HG03103 (cell line): Measurements from ENCODE around the gene IFNAR1.
"Not testable (repeated sequence)": the region's sequence is repeated elsewhere in the genome, so short reads cannot be mapped to it uniquely, and the experiment has no call there.

ENCODE experiments used
- ATAC-seq: cut with Tn5 transposase; IDR thresholded peaks from one replicate; pipeline ENCODE4 v1.9.1; 2021; ENCODE audit warnings: low read depth; ENCODE audit not compliant: unreplicated experiment

The IFNAR1 gene

GRCh38 chr21:33305938-33306337, 18.8 kb upstream of the IFNAR1 start:
- ATAC-seq = no peak

- ATAC-seq = peak; percentile 74
These were observed 15.9 kb upstream of the IFNAR1 start for GRCh38 chr21:33308586-33309490.

- ATAC-seq = no peak
These were observed 15.0 kb upstream of the IFNAR1 start for GRCh38 chr21:33309778-33310177.

- ATAC-seq = no peak
These were observed 12.6 kb upstream of the IFNAR1 start for GRCh38 chr21:33312121-33312520.

GRCh38 chr21:33313183-33313582, 11.6 kb upstream of the IFNAR1 start:
- ATAC-seq = no peak

GRCh38 chr21:33313611-33314010, 11.2 kb upstream of the IFNAR1 start:
- ATAC-seq = no peak

- no peak for ATAC-seq
These were observed 10.7 kb upstream of the IFNAR1 start for GRCh38 chr21:33314111-33314510.

- no peak for ATAC-seq
These were observed 8.6 kb upstream of the IFNAR1 start for GRCh38 chr21:33315946-33316710.

GRCh38 chr21:33317145-33317544, 7.6 kb upstream of the IFNAR1 start:
- no peak for ATAC-seq

- ATAC-seq = no peak
These were observed 6.8 kb upstream of the IFNAR1 start for GRCh38 chr21:33317786-33318486.

- ATAC-seq = not testable (repeated sequence)
These were observed 3.8 kb upstream of the IFNAR1 start for GRCh38 chr21:33321005-33321404.

- ATAC-seq = not testable (repeated sequence)
These were observed 1.2 kb upstream of the IFNAR1 start for GRCh38 chr21:33323610-33324009.

- ATAC-seq = peak; percentile 34
These were observed 675 bp downstream of the IFNAR1 start for GRCh38 chr21:33325222-33326067.

- ATAC-seq = no peak
These were observed 2.6 kb downstream of the IFNAR1 start for GRCh38 chr21:33327326-33327725.

- ATAC-seq = no peak
These were observed 3.1 kb downstream of the IFNAR1 start for GRCh38 chr21:33327792-33328433.

- no peak for ATAC-seq
These were observed 6.0 kb downstream of the IFNAR1 start for GRCh38 chr21:33330726-33331125.

GRCh38 chr21:33332143-33332542, 7.4 kb downstream of the IFNAR1 start:
- ATAC-seq = peak; percentile 80

GRCh38 chr21:33334191-33334590, 9.4 kb downstream of the IFNAR1 start:
- ATAC-seq = no peak

- ATAC-seq = no peak
These were observed 10.1 kb downstream of the IFNAR1 start for GRCh38 chr21:33334824-33335223.

GRCh38 chr21:33339135-33339534, 14.4 kb downstream of the IFNAR1 start:
- ATAC-seq = no peak
